ENCODE data around the gene PER1. TPM values are rescaled to one million over a fixed set of nuclear protein-coding genes. Genes with fewer than 3 reads are reported as not detected.

Gene PER1
- total RNA-seq, 2 experiments from 2014 or later, result 15.4 to 48.0 TPM

DNA sequence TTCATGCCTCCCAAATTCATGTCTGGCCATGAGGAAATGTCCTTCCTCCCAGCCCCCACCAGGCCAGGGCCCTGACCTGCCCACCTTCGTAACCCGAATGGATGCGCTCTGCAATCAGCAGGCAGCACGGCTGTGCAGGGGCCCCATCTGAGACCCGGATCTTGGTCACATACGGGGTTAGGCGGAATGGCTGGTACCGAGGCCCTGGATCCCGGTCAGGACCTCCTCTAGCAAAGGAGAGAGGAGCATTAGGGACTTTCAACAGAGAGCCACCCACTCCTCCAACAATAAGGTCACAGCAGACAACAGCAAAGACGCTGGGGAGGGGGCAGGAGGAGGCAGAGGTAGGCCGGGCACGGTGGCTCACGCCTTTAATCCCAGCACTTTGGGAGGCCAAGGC, 3.6 kb downstream of the PER1 start:
- Histone ChIP-seq H4K20me1 (ENCODE audit: insufficient read depth, low read length) (no peaks in the 10 kb centered on the region; the same call in 1 of the 2 replicates), H3K9me3 (ENCODE audit: low read length) (no peaks in the 10 kb centered on the region), H3K4me1 (ENCODE audit: insufficient read depth, low read length, poor library complexity, severe bottlenecking) (peaks cover 22% of the 10 kb centered on the region), H2AFZ (ENCODE audit: low read length) (no peak overlapping the region), H3K27ac (ENCODE audit: low read depth, low read length, poor library complexity, severe bottlenecking) (no peak overlapping the region), H3K36me3 (ENCODE audit: insufficient read depth, low read length) (peaks cover 65% of the 10 kb centered on the region), H3K4me2 (ENCODE audit: low read length) (no peak overlapping the region), H3K9me2 (ENCODE audit: insufficient read depth, low read length) (no peaks in the 10 kb centered on the region), H3K79me2 (ENCODE audit: insufficient read depth, low read depth, low read length) (peaks cover 12% of the 10 kb centered on the region; the same call in 1 of the 2 replicates), H3K4me3 (ENCODE audit: low read depth, low read length, poor library complexity, severe bottlenecking) (no peak overlapping the region)
- intact Hi-C loops (cut with micrococcal nuclease; ENCODE audit: unreplicated experiment), result no loop called here
- TF ChIP-seq, protein P1, sequence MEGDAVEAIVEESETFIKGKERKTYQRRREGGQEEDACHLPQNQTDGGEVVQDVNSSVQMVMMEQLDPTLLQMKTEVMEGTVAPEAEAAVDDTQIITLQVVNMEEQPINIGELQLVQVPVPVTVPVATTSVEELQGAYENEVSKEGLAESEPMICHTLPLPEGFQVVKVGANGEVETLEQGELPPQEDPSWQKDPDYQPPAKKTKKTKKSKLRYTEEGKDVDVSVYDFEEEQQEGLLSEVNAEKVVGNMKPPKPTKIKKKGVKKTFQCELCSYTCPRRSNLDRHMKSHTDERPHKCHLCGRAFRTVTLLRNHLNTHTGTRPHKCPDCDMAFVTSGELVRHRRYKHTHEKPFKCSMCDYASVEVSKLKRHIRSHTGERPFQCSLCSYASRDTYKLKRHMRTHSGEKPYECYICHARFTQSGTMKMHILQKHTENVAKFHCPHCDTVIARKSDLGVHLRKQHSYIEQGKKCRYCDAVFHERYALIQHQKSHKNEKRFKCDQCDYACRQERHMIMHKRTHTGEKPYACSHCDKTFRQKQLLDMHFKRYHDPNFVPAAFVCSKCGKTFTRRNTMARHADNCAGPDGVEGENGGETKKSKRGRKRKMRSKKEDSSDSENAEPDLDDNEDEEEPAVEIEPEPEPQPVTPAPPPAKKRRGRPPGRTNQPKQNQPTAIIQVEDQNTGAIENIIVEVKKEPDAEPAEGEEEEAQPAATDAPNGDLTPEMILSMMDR (conservative IDR thresholded peaks at IDR 0.05; ENCODE audit: low read length), result no peak
- TF ChIP-seq EZH2phosphoT487 (IDR thresholded peaks at IDR 0.05; ENCODE audit: borderline replicate concordance, low read depth, low read length), result no peak
- ChIA-PET POLR2A (interaction anchor here (1.0 kb wide), 1 partner anchor 15 kb away, joined by 3 read pairs; no protein-coding TSS in a partner anchor), CTCF (ENCODE audit: unreplicated experiment) (no interaction called here)
- BruUV-seq (replicated peaks), result no TSS peak
- no peak for DNase-seq (ENCODE audit: low spot score)

DNA sequence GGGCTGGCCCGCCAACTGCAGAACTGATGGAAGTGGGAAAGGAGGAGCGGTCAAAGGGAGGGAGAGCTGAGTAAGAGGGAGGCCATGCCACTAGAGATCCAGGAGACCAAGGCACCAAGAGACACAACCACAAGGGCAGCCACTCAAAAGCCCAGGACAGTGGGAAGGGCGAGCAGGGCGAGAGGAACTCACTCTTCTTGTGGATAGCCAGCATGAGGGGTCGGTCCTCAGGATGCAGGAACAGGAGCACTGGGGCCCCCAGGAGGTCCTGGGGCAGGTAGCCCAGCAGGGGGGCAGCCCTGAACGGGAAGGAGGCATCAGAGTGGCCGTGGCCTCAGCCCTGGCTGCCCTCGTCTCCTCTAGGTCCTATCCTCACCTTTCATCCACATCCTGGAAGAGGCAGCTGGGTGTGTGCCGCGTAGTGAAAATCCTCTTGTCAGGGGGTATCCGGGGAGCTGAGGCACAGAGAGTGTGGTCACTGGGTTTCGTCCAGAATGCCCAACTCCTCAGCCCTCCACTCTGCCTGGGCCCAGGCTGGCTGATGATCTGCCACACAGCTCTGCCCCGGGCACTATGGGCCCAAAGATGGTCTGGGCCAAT, 4.3 kb downstream of the PER1 start:
- H3K36me3 ChIP-seq (ENCODE audit: insufficient read depth, low read length), result peaks cover 65% of the 10 kb centered on the region
- ChIA-PET POLR2A (interaction anchor here (0.6 to 1.0 kb wide), 2 partner anchors 14 to 160 kb away, joined by 3 read pairs; no protein-coding TSS in a partner anchor), CTCF (ENCODE audit: unreplicated experiment) (no interaction called here)

More for the DNA sequence above, 4.3 kb downstream of the PER1 start:
- Histone ChIP-seq H2AFZ (ENCODE audit: low read length) (no peak overlapping the region), H3K4me1 (ENCODE audit: insufficient read depth, low read length, poor library complexity, severe bottlenecking) (peaks cover 16% of the 10 kb centered on the region), H3K4me2 (ENCODE audit: low read length) (no peak overlapping the region), H3K9me2 (ENCODE audit: insufficient read depth, low read length) (no peaks in the 10 kb centered on the region), H3K4me3 (ENCODE audit: low read depth, low read length, poor library complexity, severe bottlenecking) (no peak overlapping the region), H4K20me1 (ENCODE audit: insufficient read depth, low read length) (no peaks in the 10 kb centered on the region; the same call in 1 of the 2 replicates), H3K9me3 (ENCODE audit: low read length) (no peaks in the 10 kb centered on the region), H3K79me2 (ENCODE audit: insufficient read depth, low read depth, low read length) (peaks cover 8% of the 10 kb centered on the region; the same call in 1 of the 2 replicates), H3K27ac (ENCODE audit: low read depth, low read length, poor library complexity, severe bottlenecking) (no peak overlapping the region)
- intact Hi-C loops (cut with micrococcal nuclease; ENCODE audit: unreplicated experiment), result no loop called here
- no TSS peak for BruUV-seq (replicated peaks)
- TF ChIP-seq, protein P1 (conservative IDR thresholded peaks at IDR 0.05; ENCODE audit: low read length), result no peak
- TF ChIP-seq EZH2phosphoT487 (IDR thresholded peaks at IDR 0.05; ENCODE audit: borderline replicate concordance, low read depth, low read length), result no peak
- no peak for DNase-seq (ENCODE audit: low spot score)
